Measurements from ENCODE around the gene ZNF76.
A peak's percentile ranks its signal among the peaks of the same experiment; 100 is the strongest.

Gene ZNF76

DNA sequence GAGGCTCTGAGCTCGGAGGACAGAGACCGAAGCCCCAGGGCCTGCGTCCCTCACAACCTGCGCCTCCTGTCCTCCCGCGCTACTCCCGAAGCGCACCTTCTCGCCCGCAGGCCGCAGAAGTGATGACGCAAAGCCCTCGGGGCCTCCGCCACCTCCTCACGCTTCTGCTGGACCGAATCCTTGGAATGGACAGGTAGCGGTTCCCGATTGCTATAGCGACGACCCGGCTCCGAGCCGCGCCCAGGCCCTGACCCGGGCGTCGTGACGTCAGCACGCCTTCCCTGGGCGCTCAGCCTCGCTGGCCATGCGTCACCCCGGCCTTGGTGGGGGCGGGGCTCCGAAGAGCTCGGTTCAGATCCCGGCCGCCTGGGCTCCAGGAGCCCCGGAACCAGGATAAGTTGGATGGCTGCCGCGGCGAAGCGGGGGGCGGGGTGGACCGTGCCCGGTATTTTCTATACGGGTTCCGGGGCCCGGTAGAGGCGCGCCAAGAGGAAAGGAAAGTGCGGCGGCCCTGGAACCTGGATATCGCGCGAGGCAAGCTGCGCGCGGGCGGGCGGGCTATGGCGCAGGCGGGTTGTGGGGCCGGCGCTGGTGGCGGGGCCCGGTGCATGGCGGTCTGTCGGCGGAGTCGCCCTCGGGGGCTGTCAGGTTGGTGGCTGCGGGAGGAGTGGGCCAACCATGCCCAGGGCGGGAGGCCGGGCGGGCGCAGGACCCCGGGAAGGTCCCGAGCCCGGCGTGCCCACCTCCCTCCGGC is at the start of gene ZNF76:
Gene ZNF76 (plus strand): TSS at position 542 of the 754 bp plus-strand sequence. CDS start 21,417 bp downstream, outside the sequence.
- peak; percentile 99 for DNase-seq (ENCODE audit: low read depth, low spot score)

DNA sequence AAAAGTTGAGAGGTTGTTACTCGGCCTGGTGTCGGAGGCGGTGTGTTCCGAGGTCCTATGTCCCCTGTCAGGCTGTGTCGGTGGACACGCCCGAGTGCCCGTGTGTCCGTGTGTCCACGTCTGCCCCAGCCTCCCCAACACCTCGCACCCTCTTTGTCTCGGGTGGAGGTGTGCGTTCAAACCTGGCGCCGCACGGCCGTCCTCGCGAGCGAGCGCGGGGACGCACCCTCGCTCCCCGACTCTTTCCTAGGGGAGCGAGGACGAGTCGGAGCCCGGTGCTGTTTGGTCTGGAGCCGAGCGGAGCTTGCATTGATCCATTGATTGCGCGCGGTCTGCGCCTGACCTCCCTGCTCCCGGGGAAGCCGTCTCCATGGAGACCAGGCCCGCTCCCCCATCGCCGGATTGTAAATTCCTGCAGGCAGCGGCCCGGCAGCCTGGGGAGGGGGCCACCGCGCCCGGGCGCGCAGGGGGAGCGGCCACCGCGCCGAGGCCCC is 46.2 kb upstream of the ZNF76 start:
- peak; percentile 43 for DNase-seq (ENCODE audit: low read depth, low spot score)

DNA sequence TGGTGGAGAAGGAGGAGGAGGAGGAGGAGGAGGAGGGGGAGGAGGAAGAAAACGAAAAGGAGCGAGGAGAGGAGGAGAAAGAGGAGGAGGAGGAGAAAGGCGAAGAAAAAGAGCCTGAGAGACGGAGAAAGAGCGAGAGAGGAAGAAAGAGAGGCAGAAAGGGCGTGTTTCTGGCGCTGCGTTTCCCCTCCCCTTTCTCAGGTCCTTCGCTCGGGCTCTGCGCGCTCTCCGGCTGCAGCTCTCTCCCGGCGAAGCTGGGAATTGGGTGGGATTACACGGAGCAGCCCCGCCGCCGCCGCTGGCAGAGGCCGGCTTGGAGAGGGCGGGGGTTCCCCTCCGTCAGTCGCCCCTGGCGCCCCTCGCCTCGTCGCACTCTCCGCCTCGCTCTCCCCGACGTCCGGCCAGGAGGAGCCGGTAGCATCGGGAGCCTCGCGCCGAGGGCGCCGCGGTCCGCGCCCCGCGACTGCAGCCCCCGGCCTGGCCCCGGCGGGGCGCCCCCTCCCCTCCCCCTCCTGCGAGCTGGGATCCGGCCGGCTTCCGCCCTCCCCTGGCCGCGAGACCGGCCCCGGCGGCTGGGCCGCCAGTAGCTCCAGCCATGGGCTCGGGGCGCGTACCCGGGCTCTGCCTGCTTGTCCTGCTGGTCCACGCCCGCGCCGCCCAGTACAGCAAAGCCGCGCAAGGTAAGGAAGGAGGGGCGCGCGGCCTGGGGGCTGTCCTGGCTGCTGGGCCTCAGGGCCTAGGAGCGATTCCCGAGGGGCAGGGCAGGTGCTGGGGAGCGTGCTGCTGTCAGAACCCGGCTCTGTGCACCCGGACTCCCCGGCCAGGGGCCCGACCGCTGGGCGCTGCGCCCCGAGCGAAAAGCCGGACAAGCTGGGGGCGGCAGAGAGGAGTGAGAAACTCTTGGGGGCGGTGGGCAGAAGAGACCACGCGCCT is 45.4 kb upstream of the ZNF76 start, which contains the start of gene SCUBE3:
Gene SCUBE3 (plus strand): TSS at position 133 of the 933 bp plus-strand sequence. CDS start 463 bp downstream, at position 596.
- DNase-seq (ENCODE audit: low read depth, low spot score), result peak; percentile 73

DNA sequence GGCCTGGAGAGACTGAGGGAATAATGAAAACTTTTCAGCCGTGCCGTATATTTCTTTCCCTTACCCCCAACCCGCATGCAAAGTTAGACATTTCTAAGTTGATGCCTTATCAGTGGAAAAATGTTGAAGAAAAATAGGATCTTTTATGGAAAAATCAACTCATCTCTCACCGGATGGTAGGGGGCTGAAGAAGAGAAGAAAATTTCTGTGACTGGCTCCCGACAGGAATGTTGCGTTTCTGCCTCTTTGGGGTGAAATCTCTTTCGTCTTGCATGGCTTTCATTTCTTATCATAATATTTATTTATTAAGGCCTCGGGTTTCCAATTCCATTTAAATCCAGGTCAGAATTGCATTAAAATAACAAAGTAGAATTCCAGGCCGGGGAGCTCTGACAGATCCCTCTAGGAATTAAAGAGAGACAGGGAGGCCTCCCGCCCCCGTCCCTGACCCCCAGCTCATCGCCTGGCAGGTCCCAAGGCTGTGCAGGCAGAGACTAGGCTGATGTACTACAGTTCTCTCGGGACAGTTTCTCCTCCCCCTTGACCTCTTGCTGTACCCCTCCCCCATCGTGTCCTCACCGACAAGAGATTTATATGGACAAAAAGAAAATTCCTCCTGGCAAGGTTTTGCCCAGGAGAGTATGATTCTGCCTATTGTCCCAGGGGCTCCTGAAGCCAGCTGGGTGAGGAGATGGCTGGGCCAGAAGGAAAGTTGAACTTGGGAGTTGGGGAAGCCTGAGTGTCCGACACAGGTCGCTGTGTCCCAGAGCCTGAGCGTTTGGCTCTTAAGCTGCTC is 44.5 kb upstream of the ZNF76 start:
- DNase-seq (ENCODE audit: low read depth, low spot score), result no peak

DNA sequence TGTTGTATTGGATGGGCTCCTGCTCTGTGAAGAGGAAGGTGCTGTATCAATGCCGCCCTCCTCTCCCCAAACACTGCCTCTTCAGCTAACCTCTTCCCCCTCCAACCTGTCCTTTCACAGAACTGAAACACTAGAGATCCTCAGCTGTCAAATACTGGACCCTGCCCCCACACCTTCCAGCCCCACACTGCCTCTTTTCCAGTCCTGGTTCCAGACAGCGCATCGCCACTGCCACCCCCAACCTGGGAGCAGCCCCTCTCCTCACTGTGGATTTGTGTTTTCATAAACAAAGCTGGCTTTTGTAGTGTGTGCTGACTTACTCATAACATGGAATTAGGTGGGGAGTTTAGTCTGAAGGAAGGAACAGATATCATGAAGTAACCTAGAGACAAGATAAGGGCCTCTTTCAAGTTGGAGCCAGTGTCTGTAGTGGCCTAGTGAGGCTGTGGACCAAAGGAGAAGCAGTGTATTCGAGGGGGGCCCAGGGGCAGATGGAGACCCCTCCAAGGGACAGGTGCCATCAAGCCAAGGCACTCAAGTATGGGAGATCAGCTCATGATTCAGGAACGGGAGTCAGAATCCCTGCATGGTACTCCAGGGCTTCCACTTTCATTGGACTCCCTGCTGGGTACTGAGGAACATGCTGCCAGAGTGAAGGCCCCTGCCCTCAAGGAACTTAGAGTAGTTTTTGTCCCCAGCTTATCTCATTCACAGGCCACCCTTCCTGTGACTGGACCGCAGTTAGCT is 43.7 kb upstream of the ZNF76 start:
- DNase-seq (ENCODE audit: low read depth, low spot score), result no peak

DNA sequence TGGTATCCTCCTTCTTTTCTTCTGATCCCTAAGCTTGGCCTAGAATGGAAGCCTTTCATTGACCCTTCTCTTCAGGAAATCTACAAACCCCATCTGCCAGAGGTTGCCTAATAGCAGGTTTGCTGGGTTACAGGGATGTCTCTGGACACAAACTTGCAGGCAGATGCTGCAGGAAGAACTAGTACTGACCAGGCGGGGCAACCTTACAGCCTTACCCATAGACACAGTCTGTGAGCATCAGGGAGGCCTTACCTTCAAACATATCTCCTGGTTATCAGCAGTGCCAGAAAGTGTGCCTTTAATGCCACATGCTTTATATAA is 43.2 kb upstream of the ZNF76 start:
- DNase-seq (ENCODE audit: low read depth, low spot score), result no peak

DNA sequence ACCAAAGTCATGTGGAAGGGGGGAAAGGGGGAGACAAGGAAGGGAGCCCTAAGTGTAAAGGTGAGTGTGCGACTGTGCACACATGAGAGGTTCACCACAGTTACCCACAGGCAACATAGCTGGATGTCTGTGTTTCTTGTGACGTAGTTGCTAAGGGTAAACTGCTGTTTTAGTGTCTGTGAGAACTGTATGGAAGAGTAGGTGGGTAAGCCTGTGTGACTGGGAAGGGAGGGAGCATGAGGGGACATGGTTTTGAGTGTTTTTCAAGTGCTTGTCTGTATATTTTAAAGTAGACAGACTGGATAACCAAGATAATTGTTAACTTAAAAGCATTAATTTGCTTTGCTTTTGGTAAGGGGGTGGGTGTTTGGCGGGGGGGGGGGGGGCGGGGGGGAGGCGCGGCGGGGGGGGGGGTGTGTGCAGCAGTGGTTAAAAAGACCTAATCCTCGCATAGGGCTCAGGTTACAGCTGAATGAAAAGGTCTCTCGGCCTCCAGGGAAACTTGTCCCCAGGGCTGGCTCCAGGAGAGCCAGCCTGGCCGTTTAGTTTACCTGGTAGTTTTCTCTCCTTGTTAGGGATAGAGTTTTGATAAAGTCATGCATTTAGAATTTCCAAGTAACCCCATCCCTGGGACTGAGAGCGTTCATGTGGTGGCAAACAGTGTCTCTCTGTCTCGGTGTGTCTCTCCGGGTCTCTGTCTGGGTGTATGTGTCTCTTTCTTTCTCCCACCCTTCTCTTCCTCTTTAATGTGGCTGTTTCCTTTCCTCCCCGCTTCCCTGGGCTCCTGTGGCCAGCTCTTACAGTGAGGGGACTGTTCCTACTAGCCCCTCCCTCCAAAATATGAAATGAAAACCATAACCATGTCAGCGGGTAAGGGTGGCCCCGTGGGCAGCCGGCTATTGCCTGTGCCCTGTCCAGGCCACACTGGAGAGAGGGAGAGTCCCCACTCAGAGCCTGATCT is 42.4 kb upstream of the ZNF76 start:
- no peak for DNase-seq (ENCODE audit: low read depth, low spot score)

DNA sequence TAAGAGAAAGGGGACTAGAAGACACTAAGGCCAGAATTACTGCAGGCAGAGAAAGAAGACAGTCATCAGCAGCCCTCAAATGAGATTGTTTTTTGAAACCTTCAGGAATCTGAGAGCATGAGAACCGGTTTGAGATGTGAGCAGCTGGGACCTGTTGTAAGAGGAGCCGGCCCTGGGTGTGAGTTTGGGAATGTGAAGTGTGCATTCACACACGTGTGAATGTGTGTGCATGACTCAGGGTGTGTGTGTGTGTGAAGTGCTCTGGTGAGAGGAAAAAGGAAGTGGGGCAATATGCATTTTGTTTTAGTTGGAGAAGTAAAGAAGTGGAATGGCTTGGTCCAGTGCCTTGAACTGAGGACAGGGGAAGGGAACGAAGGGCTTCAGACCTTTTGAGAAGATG is 41.5 kb upstream of the ZNF76 start:
- DNase-seq (ENCODE audit: low read depth, low spot score), result no peak

DNA sequence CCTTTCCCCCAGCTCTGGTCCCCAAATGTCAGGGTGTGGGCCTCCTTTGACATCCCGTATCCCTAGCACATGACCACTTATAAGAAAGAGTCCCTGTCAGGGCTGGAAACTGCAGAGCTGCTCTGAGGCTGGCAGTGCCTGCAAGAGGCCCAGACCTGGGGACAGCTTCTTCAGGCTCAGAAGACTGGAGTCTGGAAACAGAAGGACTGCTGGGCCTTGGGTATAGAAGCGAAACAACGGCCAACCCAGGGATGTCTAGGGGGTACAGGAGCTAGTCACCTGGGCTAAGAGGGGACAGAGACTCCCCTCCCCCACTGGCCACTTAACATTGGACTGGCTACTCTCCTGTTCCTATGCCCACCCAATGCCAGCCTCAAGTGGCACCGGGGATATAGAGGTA is 41.1 kb upstream of the ZNF76 start:
- DNase-seq (ENCODE audit: low read depth, low spot score), result no peak

DNA sequence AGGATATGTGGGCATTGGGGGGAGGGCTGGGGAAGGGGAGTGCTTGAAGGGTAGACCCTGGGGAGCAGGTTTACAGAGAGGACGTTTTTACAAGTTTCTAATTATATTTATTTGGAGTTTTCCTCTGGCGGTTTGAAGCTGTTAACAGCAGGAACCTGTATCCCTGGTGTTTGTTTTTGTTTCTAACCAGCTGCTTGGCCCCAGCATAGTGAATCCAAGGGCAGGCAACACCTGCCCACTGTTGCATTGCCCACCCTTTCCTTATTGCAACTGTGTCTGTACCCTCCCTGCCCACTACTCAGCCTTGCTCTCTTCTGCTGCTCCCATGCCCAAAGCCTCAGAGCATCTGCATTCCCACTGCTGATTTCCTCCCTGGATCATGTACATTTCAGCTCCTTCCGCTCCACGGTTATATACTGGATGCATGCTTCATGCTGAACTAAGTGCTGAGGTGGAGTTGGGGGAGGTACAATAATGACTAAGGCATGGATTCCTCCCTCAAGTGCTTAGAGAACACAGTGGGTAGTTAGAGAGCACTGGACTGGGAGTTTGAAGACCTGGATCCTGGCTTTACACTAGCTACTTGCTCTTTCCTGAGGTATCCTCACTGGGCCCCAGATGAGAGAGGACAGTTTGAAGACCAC is 39.7 kb upstream of the ZNF76 start:
- DNase-seq (ENCODE audit: low read depth, low spot score), result no peak

DNA sequence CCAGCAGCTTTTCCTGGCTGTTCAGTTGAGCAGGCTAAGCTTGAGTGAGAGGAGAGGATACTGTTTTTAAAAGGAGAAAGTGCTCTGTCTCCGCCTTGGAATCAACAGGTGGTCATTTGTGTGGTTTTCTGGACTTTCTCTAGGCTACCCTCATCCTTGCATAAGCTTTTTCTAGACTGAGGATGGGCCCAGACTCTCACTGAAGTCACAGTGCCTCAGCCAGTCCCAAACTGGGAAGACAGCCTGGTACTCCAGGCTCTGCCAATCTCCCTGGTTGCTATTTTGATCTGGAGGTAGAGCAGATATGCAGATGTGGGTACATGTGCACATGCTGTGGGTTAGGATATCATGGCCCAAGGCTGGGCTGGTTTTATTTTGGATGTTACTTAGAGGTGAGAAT is 38.8 kb upstream of the ZNF76 start:
- DNase-seq (ENCODE audit: low read depth, low spot score), result no peak

DNA sequence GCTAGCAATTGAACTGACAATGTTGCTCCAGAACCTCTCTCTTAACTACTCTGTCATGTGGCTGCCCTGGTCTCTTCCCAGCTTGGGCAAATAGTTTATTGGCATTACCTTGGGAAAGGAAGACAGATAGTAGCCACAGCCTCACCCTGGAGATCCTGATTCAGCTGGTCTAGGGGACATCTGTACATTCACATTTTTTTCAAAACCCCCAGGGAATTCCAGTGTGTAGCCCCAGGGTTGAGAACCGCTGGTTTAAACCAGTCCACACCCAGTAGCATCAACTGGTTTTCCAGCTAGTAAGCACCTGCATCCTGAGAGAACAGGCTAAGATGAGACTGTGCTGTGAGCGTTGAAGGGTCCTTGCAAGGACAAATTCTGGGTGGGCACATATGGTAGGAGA is 36.1 kb upstream of the ZNF76 start:
- DNase-seq (ENCODE audit: low read depth, low spot score), result no peak

DNA sequence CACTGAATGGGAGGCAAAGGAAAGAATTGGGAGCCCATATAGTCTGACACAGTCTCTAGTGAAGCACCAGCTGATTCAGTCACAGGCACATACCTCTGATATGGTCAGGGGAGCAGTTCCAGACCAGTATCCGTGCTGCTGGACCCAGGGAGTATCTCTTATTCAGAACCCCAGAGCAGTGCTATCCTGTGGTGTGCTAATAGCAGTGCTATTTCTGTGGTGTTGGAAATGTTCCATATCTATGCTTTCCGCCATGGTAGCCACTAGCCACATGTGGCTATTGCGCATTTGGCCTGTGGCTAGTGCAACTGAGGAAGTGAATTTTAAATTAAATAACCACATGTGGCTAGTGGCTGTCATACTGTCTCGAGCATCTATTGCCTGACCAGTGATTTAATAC is 34.8 kb upstream of the ZNF76 start:
- DNase-seq (ENCODE audit: low read depth, low spot score), result no peak

DNA sequence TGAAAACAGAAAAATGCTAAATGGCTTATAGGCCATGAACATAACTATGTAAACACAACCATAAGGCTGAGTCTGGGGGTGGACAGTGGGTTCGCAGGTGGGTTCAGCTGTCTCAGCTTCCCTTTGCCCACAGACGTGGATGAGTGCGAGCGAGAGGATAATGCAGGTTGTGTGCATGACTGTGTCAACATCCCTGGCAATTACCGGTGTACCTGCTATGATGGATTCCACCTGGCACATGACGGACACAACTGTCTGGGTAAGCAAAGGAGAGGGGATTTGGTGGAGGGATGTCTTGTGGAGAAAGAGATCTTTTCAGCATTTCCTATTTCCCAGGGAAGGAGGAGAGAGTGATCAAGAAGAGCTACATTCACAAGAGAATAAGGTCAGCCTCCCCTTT is 31.1 kb upstream of the ZNF76 start:
- no peak for DNase-seq (ENCODE audit: low read depth, low spot score)

DNA sequence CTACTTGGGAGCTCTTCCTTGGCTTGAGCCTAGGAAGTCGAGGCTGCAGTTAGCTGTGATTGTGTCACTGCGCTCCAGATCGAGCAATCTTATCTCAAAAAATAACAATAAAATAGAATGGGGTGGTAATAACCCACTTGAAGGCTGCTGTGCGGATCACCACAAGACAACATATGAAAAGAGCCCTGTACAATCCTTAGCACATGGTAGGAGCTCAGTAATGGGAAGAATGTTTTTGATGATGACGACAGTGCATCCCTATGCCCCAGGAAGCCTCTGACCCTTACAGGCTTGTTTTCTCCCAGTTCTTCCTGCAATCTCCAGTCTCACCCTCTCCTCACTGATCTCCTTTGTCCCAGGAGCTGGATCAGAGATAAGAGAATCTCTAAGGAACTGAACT is 30.2 kb upstream of the ZNF76 start:
- DNase-seq (ENCODE audit: low read depth, low spot score), result no peak

DNA sequence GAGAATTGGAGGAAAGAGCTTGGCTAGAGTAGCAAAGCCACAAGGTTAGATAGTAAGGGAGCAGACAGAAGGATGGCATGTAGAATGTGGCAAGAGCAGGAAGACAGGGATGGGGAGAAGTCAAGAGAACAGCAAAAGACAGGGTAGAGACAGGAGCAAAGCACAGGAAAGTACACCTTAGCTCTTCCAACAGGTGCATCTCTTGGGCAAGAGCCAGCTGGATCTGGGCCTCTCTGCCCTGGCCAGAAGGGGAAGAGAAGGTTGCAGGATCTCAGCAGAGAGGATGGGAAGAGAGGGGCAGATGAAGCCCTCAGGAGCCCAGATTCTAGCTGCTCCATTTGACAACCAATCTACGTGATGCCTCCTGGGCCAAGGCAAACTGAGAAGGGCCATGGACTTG is 29.0 kb upstream of the ZNF76 start:
- no peak for DNase-seq (ENCODE audit: low read depth, low spot score)

DNA sequence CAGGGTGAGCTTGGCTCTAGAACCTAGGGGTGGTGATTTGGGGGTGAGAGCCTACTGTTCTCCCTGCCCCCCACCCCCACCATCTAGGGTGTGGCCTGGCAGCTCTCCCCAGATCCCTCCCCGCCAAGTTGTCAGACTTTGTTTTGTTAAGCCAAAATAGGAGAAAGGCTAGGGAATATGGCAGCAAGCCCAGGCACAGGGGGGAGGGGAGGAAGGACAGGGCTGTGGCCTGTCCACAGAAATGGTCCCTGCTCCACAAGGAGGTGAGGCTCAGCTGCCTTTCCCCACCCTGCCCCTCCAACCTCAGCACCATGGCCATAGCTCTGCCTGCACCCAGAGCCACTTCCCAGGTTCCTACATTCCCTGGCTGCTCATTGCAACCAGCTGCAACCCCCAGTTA is 28.6 kb upstream of the ZNF76 start:
- peak; percentile 47 for DNase-seq (ENCODE audit: low read depth, low spot score)

DNA sequence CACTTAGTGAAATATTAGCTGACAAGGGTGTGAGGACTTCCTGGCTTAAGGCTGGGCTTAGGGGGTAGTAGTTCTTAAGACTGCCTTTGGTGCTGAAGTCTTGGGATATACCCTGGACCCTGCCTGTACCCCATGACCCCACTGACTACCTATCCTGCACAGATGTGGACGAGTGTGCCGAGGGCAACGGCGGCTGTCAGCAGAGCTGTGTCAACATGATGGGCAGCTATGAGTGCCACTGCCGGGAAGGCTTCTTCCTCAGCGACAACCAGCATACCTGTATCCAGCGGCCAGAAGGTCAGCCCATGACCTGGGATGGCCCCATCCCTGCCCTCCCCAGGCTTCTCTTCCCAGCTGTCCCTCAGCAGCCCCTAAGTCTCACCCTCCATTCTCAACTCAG is 28.0 kb upstream of the ZNF76 start:
- DNase-seq (ENCODE audit: low read depth, low spot score), result no peak

DNA sequence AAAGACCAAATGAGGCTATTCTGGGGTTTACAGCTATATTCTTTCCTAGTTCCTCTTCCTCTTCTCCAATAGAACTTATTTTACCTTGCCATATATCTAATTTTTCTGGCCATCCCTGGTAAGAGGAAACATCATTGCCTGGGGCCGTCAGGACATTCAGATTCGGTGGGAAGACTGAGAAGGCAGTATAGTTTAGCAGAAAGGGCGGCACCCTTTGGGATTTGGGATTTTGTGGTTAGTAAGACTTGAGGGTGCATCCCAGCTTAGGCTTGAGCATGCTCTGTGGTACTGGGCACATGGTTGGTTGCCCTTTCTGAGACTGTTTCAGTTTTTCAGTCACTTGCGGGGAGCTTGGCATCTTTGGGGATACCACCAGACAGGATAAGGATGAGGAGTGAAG is 24.6 kb upstream of the ZNF76 start:
- DNase-seq (ENCODE audit: low read depth, low spot score), result no peak

DNA sequence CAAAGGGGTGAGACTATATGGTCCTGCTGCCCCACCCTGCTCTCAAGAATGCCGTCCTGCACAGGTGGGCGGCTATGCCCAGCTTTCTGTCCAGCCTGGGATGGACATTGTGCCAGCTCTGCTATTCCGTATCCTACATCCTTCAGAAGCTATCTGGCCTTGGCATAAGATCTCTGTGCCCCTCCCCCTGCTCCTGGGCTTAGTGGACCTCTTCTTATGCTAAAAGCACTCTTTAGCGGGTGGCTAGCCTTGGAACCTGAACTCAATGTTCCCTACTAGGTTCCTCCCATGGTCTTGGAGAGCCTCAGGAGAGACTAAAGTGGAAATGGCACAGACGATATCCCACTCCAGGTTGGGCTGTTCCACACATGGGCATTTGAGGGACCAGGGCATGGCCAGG is 23.3 kb upstream of the ZNF76 start:
- DNase-seq (ENCODE audit: low read depth, low spot score), result no peak
